Neuronal stem cell (in vitro differentiated cells): ENCODE results near the gene SIX5.

Experiments
- DNase-seq: peaks from one replicate; pipeline ENCODE4 v3.0.0-alpha.2; 2013; ENCODE audit warnings: low spot score
- H2AFZ ChIP-seq: one replicate; pipeline ENCODE4 v1.6.1; 2013; ENCODE audit warnings: mild to moderate bottlenecking, low read length, inconsistent platforms
- H2AK5ac ChIP-seq: 2 replicates; pipeline ENCODE4 v1.6.1; 2013; ENCODE audit warnings: low read depth, mild to moderate bottlenecking, inconsistent platforms, low read length, moderate library complexity, mixed read lengths
- H2BK120ac ChIP-seq: 2 replicates; pipeline ENCODE4 v1.6.1; 2013; ENCODE audit warnings: low read depth, mild to moderate bottlenecking, inconsistent platforms, low read length, moderate library complexity, mixed read lengths
- H2BK12ac ChIP-seq: one replicate; pipeline ENCODE4 v1.6.1; 2013; ENCODE audit warnings: low read length, inconsistent platforms
- H2BK15ac ChIP-seq: 2 replicates; pipeline ENCODE4 v1.6.1; 2013; ENCODE audit warnings: mild to moderate bottlenecking, low read length, inconsistent platforms, mixed read lengths
- H2BK5ac ChIP-seq: one replicate; pipeline ENCODE4 v1.6.1; 2013; ENCODE audit warnings: inconsistent platforms, mild to moderate bottlenecking, low read length, moderate library complexity
- H3K14ac ChIP-seq: one replicate; pipeline ENCODE4 v1.6.1; 2013; ENCODE audit warnings: low read length, inconsistent platforms
- H3K18ac ChIP-seq: 2 replicates; pipeline ENCODE4 v1.6.1; 2013; ENCODE audit warnings: low read length, inconsistent platforms
- H3K23ac ChIP-seq: 2 replicates; pipeline ENCODE4 v1.6.1; 2013; ENCODE audit warnings: low read depth, mild to moderate bottlenecking, mixed read lengths, low read length, inconsistent platforms; ENCODE audit not compliant: poor library complexity
- H3K27ac ChIP-seq: replicated peaks from 3 replicates; pipeline ENCODE4 v1.5.1; 2013; ENCODE audit warnings: low read length, inconsistent platforms
- H3K27me3 ChIP-seq, 3 experiments: 2 replicates each; pipeline ENCODE4 v1.6.1; 2013; ENCODE audit warnings: low read length in 3 of 3, mild to moderate bottlenecking in 2 of 3, inconsistent platforms in 1 of 3, low read depth in 1 of 3, mixed read lengths in 1 of 3, moderate library complexity in 1 of 3; ENCODE audit not compliant: control insufficient read depth in 3 of 3, insufficient read depth in 3 of 3
- H3K36me3 ChIP-seq, 2 donors: replicated peaks in 1 of 2; 2 replicates each; pipeline ENCODE4 v1.6.1; 2013; ENCODE audit warnings: low read length in 2 of 2; ENCODE audit not compliant: control insufficient read depth in 2 of 2, insufficient read depth in 2 of 2
- H3K4ac ChIP-seq: 2 replicates; pipeline ENCODE4 v1.6.1; 2013; ENCODE audit warnings: inconsistent platforms, mild to moderate bottlenecking, low read length, moderate library complexity
- H3K4me1 ChIP-seq, 2 donors: 1 replicate in 1 of 2; 2 replicates in 1 of 2; pipeline ENCODE4 v1.6.1; 2013; ENCODE audit warnings: low read length in 2 of 2, low read depth in 1 of 2; ENCODE audit not compliant: control insufficient read depth in 2 of 2, insufficient read depth in 1 of 2
- H3K4me2 ChIP-seq: one replicate; pipeline ENCODE4 v1.6.1; 2013; ENCODE audit warnings: mild to moderate bottlenecking, low read length, inconsistent platforms; ENCODE audit not compliant: insufficient read depth, poor library complexity, severe bottlenecking
- H3K4me3 ChIP-seq, 2 donors: 2 replicates each; pipeline ENCODE4 v1.5.1; 2013; ENCODE audit warnings: low read length in 2 of 2, mild to moderate bottlenecking in 2 of 2, inconsistent platforms in 1 of 2, moderate library complexity in 1 of 2
- H3K79me1 ChIP-seq: one replicate; pipeline ENCODE4 v1.6.1; 2013; ENCODE audit warnings: low read depth, mild to moderate bottlenecking, inconsistent platforms, low read length, moderate library complexity
- H3K9ac ChIP-seq: one replicate; pipeline ENCODE4 v1.6.1; 2013; ENCODE audit warnings: mild to moderate bottlenecking, low read depth, low read length, inconsistent platforms; ENCODE audit not compliant: poor library complexity
- H3K9me3 ChIP-seq, 2 donors: replicated peaks in 1 of 2; 2 replicates each; pipeline versions ENCODE3 to v1.6.1; 2013; ENCODE audit warnings: low read length in 2 of 2, mild to moderate bottlenecking in 2 of 2, inconsistent platforms in 1 of 2, low read depth in 1 of 2, mixed read lengths in 1 of 2, moderate library complexity in 1 of 2; ENCODE audit not compliant: control insufficient read depth in 2 of 2, insufficient read depth in 1 of 2
- H4K8ac ChIP-seq: one replicate; pipeline ENCODE4 v1.6.1; 2013; ENCODE audit warnings: low read depth, mild to moderate bottlenecking, inconsistent platforms, low read length, moderate library complexity
- H4K91ac ChIP-seq: one replicate; pipeline ENCODE4 v1.6.1; 2013; ENCODE audit warnings: low read length, low read depth, mild to moderate bottlenecking, inconsistent platforms; ENCODE audit not compliant: poor library complexity
- WGBS, 2 donors: extraction: QIAGEN DNeasy Blood & Tissue Kit; methylation state at CpG; one replicate each; pipeline ENCODE4 v1.1.7; 2013; ENCODE audit warnings: missing lambda C conversion rate in 2 of 2, mixed read lengths in 1 of 2; ENCODE audit not compliant: insufficient read length in 2 of 2, insufficient replicate concordance in 1 of 2; ENCODE audit errors: extremely low coverage in 2 of 2; 5-methylcytosine and 5-hydroxymethylcytosine counted together

Gene SIX5

GRCh38 chr19:45814166-45814780, 45.2 kb upstream of the SIX5 start:
- Histone ChIP-seq H3K9me3 (no peaks in the 10 kb centered on the region), H2AFZ (no peak overlapping the region), H2BK5ac (peak overlapping the region; percentile 29), H2BK15ac (peak overlapping the region; percentile 84), H3K14ac (no peak overlapping the region), H4K8ac (no peak overlapping the region), H4K91ac (no peak overlapping the region), H3K9ac (no peak overlapping the region), H3K4ac (no peak overlapping the region), H3K18ac (no peak overlapping the region), H2BK12ac (no peak overlapping the region), H2AK5ac (peak overlapping the region; percentile 94), H3K4me2 (no peak overlapping the region), H3K4me1 (peaks cover 16 to 22% of the 10 kb centered on the region in 2 donors), H3K79me1 (no peaks in the 10 kb centered on the region), H3K27me3 (peaks cover 0 to 8% (median 0%) of the 10 kb centered on the region in 3 experiments), H3K4me3 (no peak overlapping the region), H2BK120ac (no peak overlapping the region), H3K36me3 (peaks cover 4 to 10% of the 10 kb centered on the region in 2 donors), H3K27ac (no peak overlapping the region), H3K23ac (no peak overlapping the region)
- WGBS, 2 donors, result no CpG with 5 or more reads among the region's 12 CpGs
- no peak for DNase-seq

- H3K36me3 ChIP-seq, result peaks cover 1 to 5% of the 10 kb centered on the region in 2 donors
- peaks cover 10 to 15% of the 10 kb centered on the region in 2 donors for H3K4me1 ChIP-seq
- no peak overlapping the region for H2BK120ac ChIP-seq
- no peaks in the 10 kb centered on the region for H3K79me1 ChIP-seq
- no peak overlapping the region for H3K4me2 ChIP-seq
- no peak overlapping the region for H3K4ac ChIP-seq
- H4K8ac ChIP-seq, result no peak overlapping the region
- H3K14ac ChIP-seq, result no peak overlapping the region
- no CpG with 5 or more reads among the region's 6 CpGs for WGBS, 2 donors
- no peak overlapping the region for H2BK15ac ChIP-seq
- no peaks in the 10 kb centered on the region for H3K9me3 ChIP-seq
- H3K18ac ChIP-seq, result no peak overlapping the region
- H3K27me3 ChIP-seq, result peaks cover 0 to 8% (median 0%) of the 10 kb centered on the region in 3 experiments
- H3K4me3 ChIP-seq, result no peak overlapping the region
- no peak overlapping the region for H4K91ac ChIP-seq
- no peak for DNase-seq
- H3K27ac ChIP-seq, result no peak overlapping the region
- no peak overlapping the region for H2BK12ac ChIP-seq
- no peak overlapping the region for H2AK5ac ChIP-seq
- H3K9ac ChIP-seq, result no peak overlapping the region
- H2BK5ac ChIP-seq, result no peak overlapping the region
- no peak overlapping the region for H2AFZ ChIP-seq
- H3K23ac ChIP-seq, result no peak overlapping the region
These were observed 43.2 kb upstream of the SIX5 start for GRCh38 chr19:45812297-45812696.

- Histone ChIP-seq H3K4me1 (peaks cover 0 to under 1% of the 10 kb centered on the region in 2 donors), H3K36me3 (peaks cover 1 to 3% of the 10 kb centered on the region in 2 donors), H2BK5ac (no peak overlapping the region), H2BK120ac (no peak overlapping the region), H3K4me2 (no peak overlapping the region), H4K91ac (no peak overlapping the region), H2BK15ac (no peak overlapping the region), H3K14ac (no peak overlapping the region), H3K27me3 (peaks cover 0 to 3% (median 0%) of the 10 kb centered on the region in 3 experiments), H3K4me3 (no peak overlapping the region), H3K27ac (no peak overlapping the region), H4K8ac (no peak overlapping the region), H2BK12ac (no peak overlapping the region), H3K23ac (no peak overlapping the region), H3K9me3 (peaks cover 0 to 4% of the 10 kb centered on the region in 2 donors), H2AK5ac (no peak overlapping the region), H3K9ac (no peak overlapping the region), H2AFZ (peak overlapping the region; percentile 69), H3K4ac (no peak overlapping the region), H3K18ac (no peak overlapping the region), H3K79me1 (no peaks in the 10 kb centered on the region)
- WGBS, 2 donors, result no CpG with 5 or more reads among the region's 7 CpGs
- DNase-seq, result no peak
These were observed 40.6 kb upstream of the SIX5 start for GRCh38 chr19:45809643-45810159.

- no peak overlapping the region for H2BK12ac ChIP-seq
- H3K18ac ChIP-seq, result no peak overlapping the region
- no peak overlapping the region for H3K9ac ChIP-seq
- H4K91ac ChIP-seq, result no peak overlapping the region
- no peaks in the 10 kb centered on the region for H3K36me3 ChIP-seq
- no peak overlapping the region for H2BK15ac ChIP-seq
- no peak overlapping the region for H2AFZ ChIP-seq
- H3K4me1 ChIP-seq, result peaks cover 0 to 3% of the 10 kb centered on the region in 2 donors
- peaks cover 0 to 3% (median 0%) of the 10 kb centered on the region in 3 experiments for H3K27me3 ChIP-seq
- peaks cover 0 to 4% of the 10 kb centered on the region in 2 donors for H3K9me3 ChIP-seq
- no peaks in the 10 kb centered on the region for H3K79me1 ChIP-seq
- no peak overlapping the region for H3K4me2 ChIP-seq
- no peak overlapping the region for H3K14ac ChIP-seq
- no peak overlapping the region for H3K23ac ChIP-seq
- H4K8ac ChIP-seq, result no peak overlapping the region
- H2AK5ac ChIP-seq, result no peak overlapping the region
- H3K27ac ChIP-seq, result no peak overlapping the region
- H3K4ac ChIP-seq, result no peak overlapping the region
- no peak overlapping the region for H2BK120ac ChIP-seq
- no peak overlapping the region for H3K4me3 ChIP-seq
- no peak overlapping the region for H2BK5ac ChIP-seq
- no peak for DNase-seq
These were observed 36.7 kb upstream of the SIX5 start for GRCh38 chr19:45805719-45806118.
